GM19238 (cell line): ENCODE results near the gene ITGA5.

ENCODE experiments used
- DNase-seq: peaks from one replicate; pipeline ENCODE4 v3.0.0; 2011; ENCODE audit warnings: low spot score; ENCODE audit not compliant: insufficient read length

Gene ITGA5

GRCh38 chr12:54372113-54372806 lies 46.8 kb downstream of the ITGA5 start:
- no peak for DNase-seq

- no peak for DNase-seq
Measured at GRCh38 chr12:54371328-54372112, 47.5 kb downstream of the ITGA5 start.

- no peak for DNase-seq
Measured at GRCh38 chr12:54370171-54370730, 48.8 kb downstream of the ITGA5 start.

DNA sequence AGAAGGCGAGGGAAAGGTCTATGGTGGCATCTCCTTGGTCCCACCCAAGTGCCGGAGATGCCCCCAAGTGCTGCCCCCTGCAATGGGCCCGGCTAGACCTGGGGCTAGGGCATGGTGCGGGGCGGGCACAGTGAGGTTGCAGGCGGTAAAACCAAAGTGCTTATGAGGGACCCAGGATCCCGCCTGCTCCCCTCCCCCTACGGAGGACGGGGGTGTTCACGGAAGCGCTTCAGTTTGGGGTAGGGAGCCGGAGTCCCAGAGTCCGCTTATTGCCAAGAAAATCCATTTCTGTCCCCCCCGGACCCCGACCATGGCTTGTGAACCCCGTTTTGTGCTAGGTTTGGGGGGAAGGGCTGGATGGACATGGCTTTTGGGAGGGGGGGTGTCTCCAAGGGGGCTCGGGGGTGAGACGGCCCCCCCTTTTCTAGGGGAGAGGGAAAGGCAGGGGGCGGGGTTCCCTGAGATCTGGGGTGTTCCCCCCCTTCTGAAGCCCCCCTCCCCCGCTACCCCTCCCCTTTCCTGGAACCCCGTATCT lies 49.4 kb downstream of the ITGA5 start:
- no peak for DNase-seq

DNA sequence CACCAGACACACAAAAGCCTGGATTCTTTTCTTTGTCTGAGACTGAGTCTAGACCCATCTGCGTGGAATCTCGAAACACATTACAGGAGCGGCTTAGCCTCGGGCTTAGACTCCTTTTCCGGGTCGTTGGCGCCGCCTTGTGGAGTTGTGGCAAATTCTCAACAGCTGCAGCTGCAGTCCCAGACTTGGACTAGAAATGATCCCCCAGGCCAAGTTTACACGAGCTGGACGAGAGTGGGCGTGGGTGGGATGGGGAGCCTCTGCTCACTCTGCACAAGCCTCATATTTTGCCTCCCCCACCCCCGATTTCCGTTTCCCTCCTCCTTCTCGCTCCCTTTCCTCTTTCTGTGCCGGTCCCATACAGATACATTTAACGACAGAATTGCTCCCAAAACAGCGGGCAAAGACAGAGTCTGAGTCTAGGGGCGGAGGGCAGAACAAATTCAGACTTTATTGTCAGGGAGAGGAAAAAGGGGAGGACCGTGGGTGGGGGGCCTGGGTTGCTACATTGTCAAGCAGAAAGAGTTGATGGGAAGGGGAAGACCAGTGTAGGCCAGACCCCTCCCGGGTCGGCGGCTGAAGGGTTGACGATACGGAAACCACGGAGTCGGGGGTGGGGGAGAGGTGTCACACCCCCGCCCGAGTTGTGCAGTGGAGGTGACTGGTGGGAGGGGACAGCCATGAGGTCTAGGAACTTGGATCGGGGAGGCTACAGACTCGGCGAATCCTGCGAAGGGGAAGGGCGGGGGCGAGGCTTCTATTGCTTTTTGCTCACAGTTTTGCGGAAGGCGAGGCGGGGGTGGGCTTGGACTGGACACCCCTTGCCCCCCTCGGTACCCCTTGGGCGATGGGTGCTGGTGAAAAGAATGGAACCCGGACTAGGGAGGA lies 50.1 kb downstream of the ITGA5 start:
- peak; percentile 80 for DNase-seq

- DNase-seq = no peak
Measured at GRCh38 chr12:54368025-54368708, 50.9 kb downstream of the ITGA5 start.

DNA sequence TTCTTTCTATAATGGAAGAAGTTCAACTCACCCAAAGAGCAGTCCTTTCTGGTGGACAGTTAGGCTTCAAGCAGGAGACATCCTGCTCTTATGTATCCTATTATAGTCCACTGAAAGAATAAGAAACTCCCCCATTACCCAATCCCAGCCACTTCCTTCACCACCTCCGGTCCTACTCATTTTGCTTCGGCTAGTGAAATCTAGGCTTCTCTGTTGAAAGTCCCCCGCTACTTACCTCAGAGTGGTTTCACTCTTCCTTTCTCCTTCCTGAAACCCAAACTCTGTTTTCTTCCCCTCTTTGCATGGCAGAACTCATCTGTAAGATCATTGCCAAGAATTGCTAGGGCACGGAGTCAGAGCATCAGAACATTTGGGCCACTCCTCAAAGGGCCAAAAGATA lies 54.7 kb downstream of the ITGA5 start, which contains the start of gene GPR84:
GPR84 (minus strand) TSS at position 74 of the 400 bp plus-strand sequence. CDS start 635 bp downstream, outside the sequence.
- peak; percentile 42 for DNase-seq

- DNase-seq = no peak
Measured at GRCh38 chr12:54363618-54364017, 55.4 kb downstream of the ITGA5 start.

DNA sequence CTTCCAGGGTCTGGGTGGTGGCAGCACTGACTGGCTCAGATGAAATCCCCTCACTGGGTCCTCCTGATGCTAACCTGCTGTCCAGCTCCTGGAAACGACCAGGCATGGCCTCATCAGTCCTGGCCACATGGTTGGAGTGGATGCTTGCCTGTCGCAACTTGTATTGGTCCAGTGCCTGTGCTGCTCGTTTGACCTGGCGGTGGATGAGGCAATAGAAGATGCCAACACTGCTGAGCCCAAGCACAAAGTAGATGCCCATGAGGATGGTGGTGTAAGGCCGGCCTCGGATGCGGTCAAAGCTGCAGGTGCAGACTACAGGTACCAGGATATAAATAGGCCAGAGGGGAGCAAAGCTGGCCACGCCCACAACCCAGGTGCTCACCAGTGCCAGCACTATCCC lies 56.0 kb downstream of the ITGA5 start:
- no peak for DNase-seq

GRCh38 chr12:54360717-54361456 lies 58.2 kb downstream of the ITGA5 start:
- no peak for DNase-seq

DNA sequence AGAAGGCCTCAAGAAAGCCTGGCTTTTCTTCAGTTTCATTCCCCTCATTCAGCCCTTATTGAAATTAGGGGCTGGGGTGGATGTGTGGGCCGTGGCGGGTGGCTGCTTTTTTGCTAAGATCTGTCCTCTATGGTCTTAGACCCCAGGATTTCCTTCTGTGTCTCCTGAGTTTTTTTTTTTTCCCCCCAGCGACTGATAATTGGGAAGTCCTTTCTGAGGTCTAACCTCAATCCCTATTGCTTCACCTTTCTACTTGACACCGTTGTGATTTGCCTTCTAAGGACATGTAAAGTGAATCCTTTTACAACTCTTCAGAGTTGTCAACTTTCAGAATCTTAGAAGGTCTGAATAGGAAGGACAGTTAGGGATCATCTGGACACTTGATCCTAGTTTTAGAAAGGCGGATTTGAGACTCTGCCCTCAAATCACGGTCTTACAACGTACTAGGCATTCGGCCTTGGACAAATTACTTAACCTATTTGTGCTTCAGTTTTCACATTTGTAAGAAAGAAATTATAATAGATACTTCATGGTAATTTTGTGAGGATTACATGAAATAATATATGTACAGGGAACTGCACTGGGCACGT lies 59.2 kb downstream of the ITGA5 start:
- DNase-seq = no peak

DNA sequence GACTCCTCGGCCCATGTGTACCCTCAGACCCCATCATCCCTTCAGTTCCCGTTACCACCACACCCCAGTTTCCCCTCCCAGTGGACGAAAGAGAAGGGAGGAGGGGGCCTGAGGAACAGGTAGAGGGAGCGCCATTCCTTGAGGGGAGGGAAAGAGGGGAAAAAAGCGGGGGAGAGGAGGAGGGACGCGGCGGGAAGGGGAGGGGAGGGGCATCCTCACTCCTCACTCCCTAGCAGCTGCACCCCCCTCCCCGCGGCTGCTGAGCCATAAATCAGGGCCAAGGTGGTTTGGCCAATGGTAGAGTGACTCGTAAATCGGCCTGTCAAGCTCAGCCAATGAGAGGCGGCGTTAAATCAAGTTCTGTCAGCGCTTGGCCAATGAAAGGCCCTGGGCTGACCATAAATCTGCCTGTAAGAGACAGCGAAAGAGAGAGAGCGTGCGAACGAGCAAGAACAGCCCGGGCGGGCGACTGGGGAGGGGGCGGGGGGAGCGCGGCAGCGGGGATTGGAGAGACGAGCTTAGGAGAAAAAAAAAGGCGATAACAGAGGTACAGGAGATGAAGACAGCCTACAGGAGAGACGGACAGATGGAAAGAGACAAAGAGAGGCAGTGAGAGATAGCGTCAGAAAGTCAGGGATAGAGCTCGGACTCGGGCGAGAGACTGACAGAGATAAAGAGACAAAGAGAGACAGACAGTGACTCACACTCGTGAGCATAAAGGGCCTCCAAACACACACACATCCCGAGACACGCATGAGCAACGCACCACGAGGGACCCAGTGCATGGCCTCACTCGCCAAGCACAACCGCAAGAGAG lies 59.9 kb downstream of the ITGA5 start:
- peak; percentile 95 for DNase-seq

DNA sequence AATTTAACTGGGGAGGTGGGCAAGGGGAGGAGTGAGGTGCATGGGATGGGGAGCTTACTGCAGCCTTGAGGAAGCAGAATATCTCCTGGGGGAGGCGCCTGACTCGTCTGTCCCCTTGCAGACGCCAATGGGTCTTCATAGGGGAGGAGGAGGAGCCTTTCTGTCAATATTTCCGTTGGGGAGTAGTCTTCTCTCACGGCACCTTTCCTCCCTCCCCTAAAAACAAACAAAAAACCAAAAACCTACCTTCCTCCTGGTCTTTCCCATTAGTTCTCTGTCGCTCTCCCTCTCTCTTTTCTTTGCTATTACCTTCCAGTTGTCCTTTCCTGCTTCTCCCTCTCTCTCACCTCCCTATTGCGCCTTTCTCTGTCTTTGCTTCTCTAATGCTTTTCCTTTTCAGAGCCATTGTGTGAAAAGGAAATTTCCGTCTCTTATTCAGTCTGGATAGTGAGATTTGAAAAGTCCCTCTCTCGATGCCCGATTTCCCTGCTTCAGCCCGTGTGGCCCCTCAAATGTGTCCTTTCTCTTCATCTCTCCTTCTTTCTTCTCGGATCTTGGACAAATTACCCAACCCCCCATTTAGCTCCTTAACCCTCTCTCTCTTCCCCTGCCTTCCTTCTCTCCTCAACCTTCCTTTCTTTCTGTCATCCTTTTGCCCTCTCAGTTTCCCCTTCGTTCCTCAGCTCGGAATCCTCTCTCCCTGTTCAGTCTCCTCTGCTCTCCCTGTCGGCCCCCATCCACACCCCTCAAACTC lies 60.7 kb downstream of the ITGA5 start:
- peak; percentile 64 for DNase-seq

- no peak for DNase-seq
Measured at GRCh38 chr12:54357506-54358190, 61.4 kb downstream of the ITGA5 start.

DNA sequence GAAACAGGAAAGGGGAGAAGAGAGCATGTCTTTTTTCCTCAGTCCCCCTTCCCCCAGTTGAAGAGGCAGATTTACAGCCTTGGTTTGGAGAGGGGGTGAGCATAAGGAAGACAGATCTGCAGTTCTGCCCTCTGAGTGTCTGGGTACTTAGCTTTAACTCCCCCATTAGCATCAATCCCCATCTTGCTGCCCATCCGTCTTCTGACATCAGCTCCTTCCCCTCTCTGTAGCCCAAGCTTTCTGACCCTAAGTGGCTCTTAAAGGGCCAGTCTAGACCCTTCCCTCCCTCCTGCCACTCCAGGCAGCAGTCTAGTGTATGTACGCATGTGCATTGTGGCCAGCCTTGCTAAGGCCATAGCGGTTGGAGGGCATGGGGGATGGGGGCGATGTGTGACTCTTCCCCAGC lies 62.1 kb downstream of the ITGA5 start:
- no peak for DNase-seq

DNA sequence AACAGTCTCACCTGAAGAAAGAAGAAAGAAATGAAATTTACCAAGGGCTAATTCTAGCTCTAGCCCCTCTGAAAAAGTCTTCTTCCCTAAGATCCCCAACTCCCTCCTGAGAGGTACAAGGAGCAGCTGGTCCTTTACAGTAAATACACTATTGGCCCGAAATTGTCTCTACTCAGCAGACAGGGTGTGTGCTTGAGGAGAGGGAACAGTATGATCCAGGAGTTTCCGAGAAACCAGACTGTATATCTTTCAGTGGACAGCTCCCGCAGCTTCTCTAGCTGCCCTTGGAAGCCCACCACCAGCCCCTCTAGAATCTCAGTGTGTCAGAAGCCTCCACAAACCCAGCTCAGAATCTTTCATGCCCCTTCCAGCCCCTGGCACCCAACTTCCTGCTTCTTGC lies 62.8 kb downstream of the ITGA5 start:
- no peak for DNase-seq

GRCh38 chr12:54355104-54355815 lies 63.8 kb downstream of the ITGA5 start:
- DNase-seq = no peak
